SU-DHL-6 (cell line): ENCODE data around the gene RAB36.

Source experiments
- H2AFZ ChIP-seq: fragments of 200-600 bp; sonication (generic); 2 replicates; pipeline ENCODE4 v1.6.1; 2014; ENCODE audit warnings: low read depth, mild to moderate bottlenecking, moderate library complexity, mixed read lengths, antibody characterized with exemption, low read length; ENCODE audit not compliant: severe bottlenecking
- H3F3A ChIP-seq: fragments of 200-600 bp; shearing (Covaris generic); 2 replicates; pipeline ENCODE4 v1.6.0; 2016; ENCODE audit warnings: antibody characterized with exemption, mild to moderate bottlenecking; ENCODE audit not compliant: insufficient read depth
- H3K27ac ChIP-seq: fragments of 200-600 bp; sonication (generic); 2 replicates; pipeline ENCODE4 v1.5.1; 2016; ENCODE audit warnings: low read depth, mild to moderate bottlenecking, low read length, moderate library complexity, mixed read lengths
- H3K27me3 ChIP-seq: fragments of 200-600 bp; sonication (generic), shearing (Covaris generic); 2 replicates; pipeline ENCODE4 v1.6.0; 2014; ENCODE audit warnings: mild to moderate bottlenecking, low read length
- H3K36me3 ChIP-seq: fragments of 200-600 bp; sonication (generic); 2 replicates; pipeline ENCODE4 v1.6.1; 2014; ENCODE audit warnings: mild to moderate bottlenecking, low read length, mixed read lengths
- H3K4me2 ChIP-seq: fragments of 300-600, 200-600 bp; shearing (Covaris generic), sonication (generic); 2 replicates; pipeline ENCODE4 v1.6.0; 2014; ENCODE audit warnings: low read length, low read depth, mild to moderate bottlenecking; ENCODE audit not compliant: poor library complexity, severe bottlenecking
- H3K4me3 ChIP-seq: fragments of 200-600 bp; sonication (generic); 2 replicates; pipeline ENCODE4 v1.5.1; 2014; ENCODE audit warnings: antibody characterized with exemption, low read length, mild to moderate bottlenecking, mixed read lengths; ENCODE audit not compliant: insufficient read depth, poor library complexity, severe bottlenecking
- H3K79me2 ChIP-seq: fragments of 200-600 bp; sonication (generic); 2 replicates; pipeline ENCODE4 v1.6.1; 2014; ENCODE audit warnings: mild to moderate bottlenecking, low read length, moderate library complexity; ENCODE audit not compliant: insufficient read depth
- H3K9ac ChIP-seq: fragments of 200-600 bp; sonication (generic); 2 replicates; pipeline ENCODE4 v1.7.0; 2014; ENCODE audit warnings: mild to moderate bottlenecking, low read length
- H3K9me2 ChIP-seq: fragments of 200-600 bp; sonication (generic); replicated peaks from 2 replicates; pipeline ENCODE4 v1.6.1; 2014; ENCODE audit warnings: low read length; ENCODE audit not compliant: insufficient read depth
- H3K9me3 ChIP-seq: fragments of 200-600 bp; sonication (generic); 2 replicates; pipeline ENCODE4 v1.6.1; 2014; ENCODE audit warnings: low read length, mixed read lengths; ENCODE audit not compliant: insufficient read depth
- H4K20me1 ChIP-seq: fragments of 200-600 bp; sonication (generic); 2 replicates; pipeline ENCODE4 v1.6.1; 2014; ENCODE audit warnings: low read depth, mild to moderate bottlenecking, antibody characterized with exemption, low read length, moderate library complexity, mixed read lengths
- EZH2phosphoT487 ChIP-seq: fragments of 200-600 bp; sonication (generic), shearing (Covaris generic); conservative IDR thresholded peaks from 2 replicates; pipeline ENCODE4 v1.6.1; 2018; ENCODE audit warnings: mild to moderate bottlenecking, antibody characterized with exemption, low read length, moderate library complexity, mixed read lengths
- TF ChIP-seq, protein P1 (sequence below): fragments of 200-600 bp; sonication (generic); IDR thresholded peaks from one replicate; pipeline ENCODE4 v1.5.1; 2017; ENCODE audit warnings: antibody characterized with exemption, mild to moderate bottlenecking, low read length, moderate library complexity; ENCODE audit not compliant: insufficient read depth, poor library complexity, severe bottlenecking

The RAB36 gene

DNA sequence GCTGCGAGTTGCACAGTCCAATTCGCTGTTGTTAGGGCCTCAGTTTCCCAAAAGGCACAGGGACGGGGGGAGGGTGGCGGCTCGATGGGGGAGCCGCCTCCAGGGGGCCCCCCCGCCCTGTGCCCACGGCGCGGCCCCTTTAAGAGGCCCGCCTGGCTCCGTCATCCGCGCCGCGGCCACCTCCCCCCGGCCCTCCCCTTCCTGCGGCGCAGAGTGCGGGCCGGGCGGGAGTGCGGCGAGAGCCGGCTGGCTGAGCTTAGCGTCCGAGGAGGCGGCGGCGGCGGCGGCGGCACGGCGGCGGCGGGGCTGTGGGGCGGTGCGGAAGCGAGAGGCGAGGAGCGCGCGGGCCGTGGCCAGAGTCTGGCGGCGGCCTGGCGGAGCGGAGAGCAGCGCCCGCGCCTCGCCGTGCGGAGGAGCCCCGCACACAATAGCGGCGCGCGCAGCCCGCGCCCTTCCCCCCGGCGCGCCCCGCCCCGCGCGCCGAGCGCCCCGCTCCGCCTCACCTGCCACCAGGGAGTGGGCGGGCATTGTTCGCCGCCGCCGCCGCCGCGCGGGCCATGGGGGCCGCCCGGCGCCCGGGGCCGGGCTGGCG is 35.1 kb downstream of the RAB36 start, which contains the start of gene BCR:
Gene BCR, plus strand, starts transcription at position 209 of the 592 bp plus-strand sequence. CDS start 452 bp downstream, outside the sequence.
- Histone ChIP-seq H3K4me2 (peak within 1 kb of the TSS; percentile 44), H3K9ac (no peak within 1 kb of the TSS; the same call in 1 of the 2 replicates), H3K36me3 (no peaks in the 10 kb centered on the region), H3F3A (no peaks in the 10 kb centered on the region), H3K27me3 (no peaks in the 10 kb centered on the region), H4K20me1 (no peaks in the 10 kb centered on the region), H3K9me2 (no peaks in the 10 kb centered on the region), H3K9me3 (peaks cover 3% of the 10 kb centered on the region; the same call in 1 of the 2 replicates), H3K79me2 (no peaks in the 10 kb centered on the region), H2AFZ (no peak within 1 kb of the TSS), H3K4me3 (peak within 1 kb of the TSS; percentile 38), H3K27ac (no peak within 1 kb of the TSS)
- TF ChIP-seq, protein P1, sequence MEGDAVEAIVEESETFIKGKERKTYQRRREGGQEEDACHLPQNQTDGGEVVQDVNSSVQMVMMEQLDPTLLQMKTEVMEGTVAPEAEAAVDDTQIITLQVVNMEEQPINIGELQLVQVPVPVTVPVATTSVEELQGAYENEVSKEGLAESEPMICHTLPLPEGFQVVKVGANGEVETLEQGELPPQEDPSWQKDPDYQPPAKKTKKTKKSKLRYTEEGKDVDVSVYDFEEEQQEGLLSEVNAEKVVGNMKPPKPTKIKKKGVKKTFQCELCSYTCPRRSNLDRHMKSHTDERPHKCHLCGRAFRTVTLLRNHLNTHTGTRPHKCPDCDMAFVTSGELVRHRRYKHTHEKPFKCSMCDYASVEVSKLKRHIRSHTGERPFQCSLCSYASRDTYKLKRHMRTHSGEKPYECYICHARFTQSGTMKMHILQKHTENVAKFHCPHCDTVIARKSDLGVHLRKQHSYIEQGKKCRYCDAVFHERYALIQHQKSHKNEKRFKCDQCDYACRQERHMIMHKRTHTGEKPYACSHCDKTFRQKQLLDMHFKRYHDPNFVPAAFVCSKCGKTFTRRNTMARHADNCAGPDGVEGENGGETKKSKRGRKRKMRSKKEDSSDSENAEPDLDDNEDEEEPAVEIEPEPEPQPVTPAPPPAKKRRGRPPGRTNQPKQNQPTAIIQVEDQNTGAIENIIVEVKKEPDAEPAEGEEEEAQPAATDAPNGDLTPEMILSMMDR, result no peak
- no peak for TF ChIP-seq EZH2phosphoT487

DNA sequence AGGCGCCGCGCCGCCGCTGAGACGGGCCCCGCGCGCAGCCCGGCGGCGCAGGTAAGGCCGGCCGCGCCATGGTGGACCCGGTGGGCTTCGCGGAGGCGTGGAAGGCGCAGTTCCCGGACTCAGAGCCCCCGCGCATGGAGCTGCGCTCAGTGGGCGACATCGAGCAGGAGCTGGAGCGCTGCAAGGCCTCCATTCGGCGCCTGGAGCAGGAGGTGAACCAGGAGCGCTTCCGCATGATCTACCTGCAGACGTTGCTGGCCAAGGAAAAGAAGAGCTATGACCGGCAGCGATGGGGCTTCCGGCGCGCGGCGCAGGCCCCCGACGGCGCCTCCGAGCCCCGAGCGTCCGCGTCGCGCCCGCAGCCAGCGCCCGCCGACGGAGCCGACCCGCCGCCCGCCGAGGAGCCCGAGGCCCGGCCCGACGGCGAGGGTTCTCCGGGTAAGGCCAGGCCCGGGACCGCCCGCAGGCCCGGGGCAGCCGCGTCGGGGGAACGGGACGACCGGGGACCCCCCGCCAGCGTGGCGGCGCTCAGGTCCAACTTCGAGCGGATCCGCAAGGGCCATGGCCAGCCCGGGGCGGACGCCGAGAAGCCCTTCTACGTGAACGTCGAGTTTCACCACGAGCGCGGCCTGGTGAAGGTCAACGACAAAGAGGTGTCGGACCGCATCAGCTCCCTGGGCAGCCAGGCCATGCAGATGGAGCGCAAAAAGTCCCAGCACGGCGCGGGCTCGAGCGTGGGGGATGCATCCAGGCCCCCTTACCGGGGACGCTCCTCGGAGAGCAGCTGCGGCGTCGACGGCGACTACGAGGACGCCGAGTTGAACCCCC is 35.8 kb downstream of the RAB36 start:
- Histone ChIP-seq H3K27me3 (no peaks in the 10 kb centered on the region), H3K9ac (no peak overlapping the region; the same call in 1 of the 2 replicates), H3K36me3 (no peaks in the 10 kb centered on the region), H3K9me3 (peaks cover 3% of the 10 kb centered on the region; the same call in 1 of the 2 replicates), H3K27ac (no peak overlapping the region), H3K4me3 (peak overlapping the region; percentile 38), H4K20me1 (no peaks in the 10 kb centered on the region), H3K4me2 (peak overlapping the region; percentile 44), H3K9me2 (no peaks in the 10 kb centered on the region), H3K79me2 (no peaks in the 10 kb centered on the region), H2AFZ (no peak overlapping the region), H3F3A (no peaks in the 10 kb centered on the region)
- TF ChIP-seq EZH2phosphoT487, result no peak
- TF ChIP-seq, protein P1, result no peak

DNA sequence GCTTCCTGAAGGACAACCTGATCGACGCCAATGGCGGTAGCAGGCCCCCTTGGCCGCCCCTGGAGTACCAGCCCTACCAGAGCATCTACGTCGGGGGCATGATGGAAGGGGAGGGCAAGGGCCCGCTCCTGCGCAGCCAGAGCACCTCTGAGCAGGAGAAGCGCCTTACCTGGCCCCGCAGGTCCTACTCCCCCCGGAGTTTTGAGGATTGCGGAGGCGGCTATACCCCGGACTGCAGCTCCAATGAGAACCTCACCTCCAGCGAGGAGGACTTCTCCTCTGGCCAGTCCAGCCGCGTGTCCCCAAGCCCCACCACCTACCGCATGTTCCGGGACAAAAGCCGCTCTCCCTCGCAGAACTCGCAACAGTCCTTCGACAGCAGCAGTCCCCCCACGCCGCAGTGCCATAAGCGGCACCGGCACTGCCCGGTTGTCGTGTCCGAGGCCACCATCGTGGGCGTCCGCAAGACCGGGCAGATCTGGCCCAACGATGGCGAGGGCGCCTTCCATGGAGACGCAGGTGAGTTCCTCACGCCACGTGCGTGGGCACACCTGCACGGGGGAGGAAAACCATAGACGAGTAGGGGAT is 36.5 kb downstream of the RAB36 start:
- Histone ChIP-seq H3K27ac (no peak overlapping the region), H3K9me2 (no peaks in the 10 kb centered on the region), H3K4me2 (no peak overlapping the region), H4K20me1 (no peaks in the 10 kb centered on the region), H3K4me3 (no peak overlapping the region), H2AFZ (no peak overlapping the region), H3K79me2 (no peaks in the 10 kb centered on the region), H3K27me3 (no peaks in the 10 kb centered on the region), H3K36me3 (no peaks in the 10 kb centered on the region), H3F3A (no peaks in the 10 kb centered on the region), H3K9ac (no peak overlapping the region), H3K9me3 (no peaks in the 10 kb centered on the region)
- TF ChIP-seq, protein P1, result no peak
- no peak for TF ChIP-seq EZH2phosphoT487
